ENCODE measurements around the gene SPAG6. TPM values are rescaled to one million over a fixed set of nuclear protein-coding genes. Genes with fewer than 3 reads are reported as not detected.

The SPAG6 gene
- total and polyA plus RNA-seq, 8 donors = 0.08 to 1.3 (median 0.41) TPM; not detected in 1

GRCh38 chr10:22324893-22325271 lies 20.4 kb upstream of the SPAG6 start:
- WGBS, 2 donors = 1 to 2% methylated on average over 9 of the region's 9 CpGs
- Histone ChIP-seq H3K4me3 (peak overlapping the region; percentile 22 to 62 (median 52)), H3K36me3 (peaks cover 0 to 9% (median 4%) of the 10 kb centered on the region in 3 donors), H3K27ac (peak overlapping the region in 2 of 4 donors; percentile 65 to 73), H3K9me3 (no peaks in the 10 kb centered on the region), H3K4me1 (peaks cover 7 to 22% (median 11%) of the 10 kb centered on the region in 3 donors), H3K27me3 (peaks cover 0 to 5% (median 0%) of the 10 kb centered on the region in 4 donors)
- TF ChIP-seq CTCF (IDR thresholded peaks at IDR 0.05) = no peak
- FAIRE-seq (no peak), DNase-seq (no peak), ATAC-seq (no peak)
- intact Hi-C loops (cut with DNase I) = no loop called here

GRCh38 chr10:22325272-22326144 lies 19.8 kb upstream of the SPAG6 start:
- FAIRE-seq = no peak
- H3K9me3 ChIP-seq = no peaks in the 10 kb centered on the region
- WGBS, 2 donors = 1 to 2% methylated on average over 73 to 92 of the region's 92 CpGs
- peak; percentile 52 to 62 (median 58) for ATAC-seq
- TF ChIP-seq CTCF (IDR thresholded peaks at IDR 0.05) = no peak
- intact Hi-C loops (cut with DNase I) = no loop called here
- H3K4me1 ChIP-seq = peaks cover 7 to 20% (median 9%) of the 10 kb centered on the region in 3 donors
- DNase-seq = peak; percentile 64 to 89 (median 75)
- H3K36me3 ChIP-seq = peaks cover 0 to 9% (median 4%) of the 10 kb centered on the region in 3 donors
- peaks cover 0 to 5% (median 0%) of the 10 kb centered on the region in 4 donors for H3K27me3 ChIP-seq
- H3K27ac ChIP-seq = peak overlapping the region in 2 of 4 donors; percentile 65 to 73
- H3K4me3 ChIP-seq = peak overlapping the region; percentile 41 to 62 (median 52)

DNA sequence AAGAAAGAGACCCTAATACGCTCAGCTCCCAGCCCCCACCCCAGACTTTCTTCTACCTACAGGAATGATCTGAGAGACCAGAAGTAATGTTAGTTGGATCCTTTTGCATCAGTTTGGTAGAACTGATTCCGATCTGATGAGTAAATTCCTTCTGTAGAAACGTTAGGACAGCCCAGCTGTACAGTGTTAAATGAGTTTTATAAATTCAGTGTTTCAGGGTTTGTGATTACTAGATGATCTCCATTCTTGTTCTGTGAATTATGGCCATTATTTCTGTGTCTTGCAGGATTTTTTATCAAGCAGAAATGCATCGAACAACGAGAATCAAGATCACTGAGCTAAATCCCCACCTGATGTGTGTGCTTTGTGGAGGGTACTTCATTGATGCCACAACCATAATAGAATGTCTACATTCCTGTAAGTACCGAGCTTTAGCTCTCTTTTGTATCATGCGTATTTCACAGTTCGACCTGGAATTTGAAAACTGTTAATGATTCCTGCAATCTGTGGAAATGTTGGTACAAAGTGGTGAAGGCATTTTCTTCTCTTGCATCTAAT lies 19.1 kb upstream of the SPAG6 start:
- no peaks in the 10 kb centered on the region for H3K9me3 ChIP-seq
- ATAC-seq (no peak), FAIRE-seq (no peak), DNase-seq (no peak)
- WGBS, 2 donors = 69% methylated on average over 8 of the region's 8 CpGs
- intact Hi-C loops (cut with DNase I) = no loop called here
- no peak for TF ChIP-seq CTCF (IDR thresholded peaks at IDR 0.05)
- H3K4me3 ChIP-seq = peak overlapping the region in 2 of 4 donors; percentile 50 to 62
- H3K4me1 ChIP-seq = peaks cover 7 to 20% (median 9%) of the 10 kb centered on the region in 3 donors
- H3K27me3 ChIP-seq = peaks cover 0 to 5% (median 0%) of the 10 kb centered on the region in 4 donors
- H3K27ac ChIP-seq = peak overlapping the region in 2 of 4 donors; percentile 65 to 73
- peaks cover 0 to 9% (median 4%) of the 10 kb centered on the region in 3 donors for H3K36me3 ChIP-seq

DNA sequence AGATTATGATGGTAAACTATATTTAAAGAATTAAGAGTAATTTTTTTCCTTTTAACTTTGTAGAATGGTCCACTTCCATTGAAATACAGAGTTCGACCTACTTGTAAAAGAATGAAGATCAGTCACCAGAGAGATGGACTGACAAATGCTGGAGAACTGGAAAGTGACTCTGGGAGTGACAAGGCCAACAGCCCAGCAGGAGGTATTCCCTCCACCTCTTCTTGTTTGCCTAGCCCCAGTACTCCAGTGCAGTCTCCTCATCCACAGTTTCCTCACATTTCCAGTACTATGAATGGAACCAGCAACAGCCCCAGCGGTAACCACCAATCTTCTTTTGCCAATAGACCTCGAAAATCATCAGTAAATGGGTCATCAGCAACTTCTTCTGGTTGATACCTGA lies 16.1 kb upstream of the SPAG6 start:
- DNase-seq (no peak), ATAC-seq (no peak), FAIRE-seq (no peak)
- intact Hi-C loops (cut with DNase I) = no loop called here
- TF ChIP-seq CTCF (IDR thresholded peaks at IDR 0.05) = no peak
- Histone ChIP-seq H3K9me3 (no peaks in the 10 kb centered on the region), H3K36me3 (peaks cover 0 to 9% (median 4%) of the 10 kb centered on the region in 3 donors), H3K27ac (no peak overlapping the region), H3K4me1 (peaks cover 3 to 6% (median 4%) of the 10 kb centered on the region in 3 donors), H3K27me3 (peaks cover 0 to 8% (median 0%) of the 10 kb centered on the region in 4 donors), H3K4me3 (no peak overlapping the region)
- 92 to 93% methylated on average over 3 of the region's 3 CpGs for WGBS, 2 donors

Measured in pancreas (tissue), 10 donors.